GM12872 (cell line): ENCODE measurements around the gene CASS4.

Experiments
- CTCF ChIP-seq: IDR thresholded peaks from 3 replicates; pipeline ENCODE4 v1.5.1; 2011; ENCODE audit warnings: low read depth, mild to moderate bottlenecking, low read length, moderate library complexity; ENCODE audit not compliant: insufficient read depth

Gene CASS4

GRCh38 chr20:56393653-56394052 is 18.4 kb upstream of the CASS4 start:
- TF ChIP-seq CTCF, result no peak

- no peak for TF ChIP-seq CTCF
These were observed 16.9 kb upstream of the CASS4 start for GRCh38 chr20:56395166-56395565.

- TF ChIP-seq CTCF, result peak; percentile 84
These were observed 11.9 kb upstream of the CASS4 start for GRCh38 chr20:56400001-56400640.

- no peak for TF ChIP-seq CTCF
These were observed 8.6 kb upstream of the CASS4 start for GRCh38 chr20:56403465-56403864.

- no peak for TF ChIP-seq CTCF
These were observed 5.2 kb upstream of the CASS4 start for GRCh38 chr20:56406910-56407309.

- TF ChIP-seq CTCF, result no peak
These were observed 2.5 kb upstream of the CASS4 start for GRCh38 chr20:56409521-56409920.

GRCh38 chr20:56409956-56410355 is 2.1 kb upstream of the CASS4 start:
- no peak for TF ChIP-seq CTCF
